Rectal smooth muscle tissue (tissue), 1 donor: Measurements from ENCODE around the gene TBX2.

Experiments
- H3K27ac ChIP-seq: one replicate; pipeline ENCODE4 v1.7.0; 2013; ENCODE audit warnings: low read depth, low read length, inconsistent platforms
- H3K27me3 ChIP-seq: one replicate; pipeline ENCODE4 v1.7.0; 2013; ENCODE audit warnings: low read length; ENCODE audit not compliant: control insufficient read depth, insufficient read depth
- H3K36me3 ChIP-seq: one replicate; pipeline ENCODE4 v1.7.0; 2013; ENCODE audit warnings: low read length; ENCODE audit not compliant: control insufficient read depth, insufficient read depth
- H3K4me1 ChIP-seq: one replicate; pipeline ENCODE4 v1.7.0; 2013; ENCODE audit warnings: low read length; ENCODE audit not compliant: control insufficient read depth, insufficient read depth
- H3K4me3 ChIP-seq: one replicate; pipeline ENCODE4 v1.7.0; 2013; ENCODE audit warnings: low read length
- H3K9ac ChIP-seq: one replicate; pipeline ENCODE4 v1.7.0; 2013; ENCODE audit warnings: low read length

TBX2 gene

GRCh38 chr17:61455324-61456060, 55.8 kb downstream of the TBX2 start:
- Histone ChIP-seq H3K36me3 (no peaks in the 10 kb centered on the region), H3K4me1 (no peaks in the 10 kb centered on the region), H3K27ac (no peak overlapping the region), H3K9ac (no peak overlapping the region), H3K4me3 (no peak overlapping the region), H3K27me3 (peaks cover 38% of the 10 kb centered on the region)

GRCh38 chr17:61456061-61456681, 56.5 kb downstream of the TBX2 start:
- Histone ChIP-seq H3K36me3 (no peaks in the 10 kb centered on the region), H3K4me3 (no peak overlapping the region), H3K4me1 (no peaks in the 10 kb centered on the region), H3K27me3 (peaks cover 33% of the 10 kb centered on the region), H3K27ac (no peak overlapping the region), H3K9ac (no peak overlapping the region)

DNA sequence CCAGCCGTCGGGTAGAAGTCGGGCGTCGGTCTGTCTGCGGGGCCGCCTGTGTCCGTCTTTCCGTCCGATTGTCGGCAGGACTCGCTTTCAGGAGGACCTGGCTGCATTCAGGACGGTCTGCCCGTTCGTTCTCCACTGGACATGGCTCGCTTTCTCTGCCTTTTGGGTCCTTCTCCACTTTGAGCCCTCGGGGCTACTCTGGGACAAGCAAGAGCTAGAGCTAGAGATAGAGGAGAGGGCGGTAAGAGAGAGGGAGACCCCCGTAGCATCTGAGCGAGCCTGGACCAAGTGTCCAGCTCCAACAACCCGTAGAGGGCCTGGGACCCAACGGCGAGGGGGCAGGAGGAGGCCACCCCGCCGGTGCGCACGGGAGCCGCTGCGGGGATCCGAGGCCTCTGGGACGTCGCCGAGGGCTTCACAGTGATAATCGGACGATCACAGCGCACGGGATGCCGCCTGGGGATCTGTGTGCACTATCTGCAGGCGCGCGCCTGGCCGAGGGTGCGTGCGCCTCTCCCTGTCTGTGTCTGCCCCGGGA, 57.1 kb downstream of the TBX2 start:
- H3K27ac ChIP-seq = no peak overlapping the region

DNA sequence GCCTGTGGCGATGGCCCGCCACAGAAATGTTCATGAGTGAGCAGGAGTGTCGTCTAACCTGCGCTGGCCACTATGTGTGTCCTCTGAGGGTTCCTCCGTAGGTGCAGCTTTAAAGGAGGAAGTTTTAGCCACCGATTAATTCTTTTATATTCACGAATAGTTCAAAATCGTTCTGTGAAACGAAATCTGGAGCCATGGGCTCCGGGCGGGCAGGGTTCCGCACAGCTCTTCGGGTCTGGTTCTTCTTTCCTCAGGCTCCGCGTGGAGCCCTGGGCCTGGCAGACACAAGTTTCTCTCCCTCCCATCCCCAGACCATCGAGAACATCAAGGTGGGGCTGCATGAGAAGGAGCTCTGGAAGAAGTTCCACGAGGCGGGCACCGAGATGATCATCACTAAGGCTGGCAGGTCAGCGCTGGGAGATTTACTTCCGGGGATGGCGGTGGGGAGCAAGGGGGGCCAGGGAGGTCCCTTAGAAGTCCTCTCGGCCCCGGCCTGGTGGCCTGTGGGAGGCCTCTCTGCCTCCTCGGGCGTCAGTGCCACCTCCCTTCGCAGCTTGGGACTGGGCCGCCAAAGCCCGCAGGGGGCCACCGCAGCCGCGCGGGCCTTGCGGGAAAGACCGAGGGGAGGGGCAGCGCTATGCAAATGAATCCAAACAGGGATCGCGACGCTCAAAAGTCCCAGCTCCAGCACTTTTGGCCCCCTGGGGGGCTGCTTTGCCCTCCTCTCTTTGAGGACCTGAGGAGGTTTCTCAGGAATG, 57.8 kb downstream of the TBX2 start:
- Histone ChIP-seq H3K27ac (no peak overlapping the region), H3K4me3 (no peak overlapping the region), H3K27me3 (peaks cover 35% of the 10 kb centered on the region), H3K4me1 (no peaks in the 10 kb centered on the region), H3K9ac (no peak overlapping the region), H3K36me3 (no peaks in the 10 kb centered on the region)

More for the DNA sequence above, 57.1 kb downstream of the TBX2 start:
- peaks cover 33% of the 10 kb centered on the region for H3K27me3 ChIP-seq
- no peak overlapping the region for H3K4me3 ChIP-seq
- H3K36me3 ChIP-seq = no peaks in the 10 kb centered on the region
- H3K9ac ChIP-seq = no peak overlapping the region
- H3K4me1 ChIP-seq = no peaks in the 10 kb centered on the region

DNA sequence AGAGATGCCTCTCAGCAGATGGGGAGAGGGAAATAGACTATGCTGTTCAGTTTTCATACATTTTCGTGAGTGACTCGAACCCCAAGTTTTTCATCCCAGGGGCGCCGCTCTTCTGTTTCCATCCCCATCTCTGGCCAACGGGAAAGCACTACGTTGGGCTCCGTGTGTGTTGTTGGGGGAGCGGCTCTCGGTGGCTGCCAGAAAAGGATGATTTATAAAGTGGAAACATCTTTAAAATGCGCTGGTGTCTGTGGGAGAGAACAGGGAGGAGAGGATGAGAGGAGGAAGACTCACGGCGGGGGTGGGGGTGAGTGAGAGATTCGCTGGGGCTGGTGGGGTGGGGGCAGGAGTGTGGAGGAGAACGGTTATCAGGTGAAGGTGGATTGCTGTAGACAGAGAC, 58.4 kb downstream of the TBX2 start:
- Histone ChIP-seq H3K36me3 (no peaks in the 10 kb centered on the region), H3K4me1 (no peaks in the 10 kb centered on the region), H3K9ac (no peak overlapping the region), H3K27ac (no peak overlapping the region), H3K4me3 (no peak overlapping the region), H3K27me3 (peaks cover 31% of the 10 kb centered on the region)

GRCh38 chr17:61458421-61459141, 58.9 kb downstream of the TBX2 start:
- Histone ChIP-seq H3K27me3 (peaks cover 31% of the 10 kb centered on the region), H3K4me1 (no peaks in the 10 kb centered on the region), H3K36me3 (no peaks in the 10 kb centered on the region), H3K9ac (no peak overlapping the region), H3K4me3 (no peak overlapping the region), H3K27ac (no peak overlapping the region)
